GM18520 (cell line): ENCODE measurements around the gene MAPRE2.
"Not testable (repeated sequence)": the region's sequence is repeated elsewhere in the genome, so short reads cannot be mapped to it uniquely, and the experiment has no call there.

Experiments used
- ATAC-seq: cut with Tn5 transposase; IDR thresholded peaks from one replicate; pipeline ENCODE4 v1.9.1; 2021; ENCODE audit not compliant: unreplicated experiment

Gene MAPRE2

DNA sequence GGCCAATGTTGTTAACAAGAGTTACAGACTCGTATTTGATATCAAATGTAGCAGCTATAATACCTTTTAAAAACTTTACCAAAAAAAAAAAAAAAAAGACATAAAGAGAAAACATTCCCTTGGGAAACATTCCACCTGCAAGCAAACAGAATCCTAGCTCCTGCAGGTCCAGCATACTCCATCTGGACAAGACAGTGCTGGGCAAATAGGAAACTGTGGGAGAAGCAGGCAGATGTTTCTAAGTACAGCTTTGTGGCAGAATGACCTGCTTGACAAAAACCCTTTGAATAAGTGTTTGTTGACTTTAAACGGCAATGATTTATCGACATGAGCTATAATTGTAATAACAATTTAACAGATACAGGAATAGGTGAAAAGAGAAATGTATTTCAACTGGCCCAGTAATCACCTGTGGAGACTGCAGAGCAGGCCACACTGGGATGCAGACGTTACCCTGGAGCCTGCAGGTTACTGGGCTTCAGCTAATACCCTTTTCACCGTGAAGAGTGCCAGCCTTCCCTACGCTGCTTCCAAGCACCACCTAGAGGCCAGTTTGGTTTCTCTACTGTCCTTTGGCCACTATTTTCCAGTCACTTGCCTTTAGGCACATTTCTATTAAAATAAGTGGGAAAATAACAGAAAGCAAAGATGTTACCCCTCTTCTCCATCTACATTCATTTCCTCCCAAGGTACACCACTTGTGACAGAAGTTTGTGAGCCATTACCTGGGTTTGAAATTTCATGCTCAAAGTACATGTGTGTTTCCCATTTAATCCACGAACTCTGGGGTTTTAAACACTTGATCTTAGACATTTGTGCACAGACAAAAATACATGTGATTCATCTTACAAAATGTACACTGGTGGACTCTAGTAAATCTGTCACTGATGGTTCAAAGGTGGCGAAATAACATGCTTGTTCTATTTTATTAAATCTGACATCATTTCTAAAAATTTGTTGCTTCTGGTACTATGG lies 102.7 kb downstream of the MAPRE2 start:
- no peak for ATAC-seq

DNA sequence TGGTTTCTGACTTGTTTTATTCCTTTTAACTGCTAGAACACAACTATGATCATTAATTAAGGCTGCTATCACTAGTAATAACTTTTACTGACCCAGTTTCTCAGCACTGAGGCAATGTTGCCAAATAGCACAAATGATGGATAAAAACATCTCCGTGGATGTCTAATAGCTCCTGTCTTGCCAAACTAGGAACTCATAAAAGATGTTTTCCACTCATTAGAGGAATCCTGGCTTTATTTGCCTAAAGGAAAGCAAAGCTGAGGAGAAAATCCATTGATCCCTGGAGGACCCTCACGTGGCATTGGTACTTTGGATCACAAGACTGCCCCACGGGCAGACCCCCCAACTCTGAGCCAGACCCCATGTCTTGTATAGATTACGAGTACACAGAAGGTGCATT lies 103.5 kb downstream of the MAPRE2 start:
- ATAC-seq: no peak

DNA sequence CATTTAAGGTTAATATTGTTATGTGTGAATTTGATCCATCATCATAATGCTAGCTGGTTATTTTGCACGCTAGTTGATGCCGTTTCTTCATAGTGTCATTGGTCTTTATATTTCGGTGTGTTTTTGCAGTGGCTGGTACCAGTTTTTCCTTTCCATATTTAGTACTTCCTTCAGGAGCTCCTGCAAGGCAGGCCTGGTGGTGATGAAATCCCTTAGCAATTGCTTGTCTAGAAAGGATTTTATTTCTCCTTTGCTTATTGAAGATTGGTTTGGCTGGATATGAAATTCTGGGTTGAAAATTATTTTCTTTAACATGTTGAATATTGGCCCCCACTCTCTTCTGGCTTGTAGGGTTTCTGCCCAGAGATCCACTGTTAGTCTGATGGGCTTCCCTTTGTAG lies 109.0 kb downstream of the MAPRE2 start:
- ATAC-seq: not testable (repeated sequence)

DNA sequence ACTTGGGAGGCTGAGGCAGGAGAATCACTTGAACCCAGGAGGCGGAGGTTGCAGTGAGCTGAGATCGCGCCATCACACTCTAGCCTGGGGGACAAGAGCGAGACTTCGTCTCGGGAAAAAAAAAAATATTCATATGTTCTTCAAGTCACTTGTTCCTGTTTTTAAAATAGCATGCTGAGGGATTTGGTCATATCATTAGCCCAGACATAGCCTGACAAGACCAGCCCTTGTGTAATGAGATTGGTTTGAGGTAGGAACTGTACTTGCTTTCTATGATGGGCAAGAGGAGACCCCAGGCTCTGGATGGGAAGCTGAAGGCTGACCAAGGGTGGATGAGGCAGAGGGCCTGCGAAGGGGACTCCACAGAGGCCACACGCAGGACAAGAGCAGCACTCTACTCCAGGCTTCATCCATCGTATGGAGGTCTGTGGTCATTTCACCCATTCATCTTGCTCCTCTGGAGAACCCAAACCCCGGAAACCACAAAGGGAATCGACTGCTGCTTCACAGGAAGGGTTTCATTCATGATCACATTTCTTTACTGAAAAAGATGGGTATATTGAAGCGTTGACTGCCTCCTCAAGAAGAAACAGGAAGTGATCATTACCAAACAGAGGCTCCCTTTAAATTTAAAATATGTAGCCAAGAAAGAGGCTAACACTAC lies 112.5 kb downstream of the MAPRE2 start:
- no peak for ATAC-seq

DNA sequence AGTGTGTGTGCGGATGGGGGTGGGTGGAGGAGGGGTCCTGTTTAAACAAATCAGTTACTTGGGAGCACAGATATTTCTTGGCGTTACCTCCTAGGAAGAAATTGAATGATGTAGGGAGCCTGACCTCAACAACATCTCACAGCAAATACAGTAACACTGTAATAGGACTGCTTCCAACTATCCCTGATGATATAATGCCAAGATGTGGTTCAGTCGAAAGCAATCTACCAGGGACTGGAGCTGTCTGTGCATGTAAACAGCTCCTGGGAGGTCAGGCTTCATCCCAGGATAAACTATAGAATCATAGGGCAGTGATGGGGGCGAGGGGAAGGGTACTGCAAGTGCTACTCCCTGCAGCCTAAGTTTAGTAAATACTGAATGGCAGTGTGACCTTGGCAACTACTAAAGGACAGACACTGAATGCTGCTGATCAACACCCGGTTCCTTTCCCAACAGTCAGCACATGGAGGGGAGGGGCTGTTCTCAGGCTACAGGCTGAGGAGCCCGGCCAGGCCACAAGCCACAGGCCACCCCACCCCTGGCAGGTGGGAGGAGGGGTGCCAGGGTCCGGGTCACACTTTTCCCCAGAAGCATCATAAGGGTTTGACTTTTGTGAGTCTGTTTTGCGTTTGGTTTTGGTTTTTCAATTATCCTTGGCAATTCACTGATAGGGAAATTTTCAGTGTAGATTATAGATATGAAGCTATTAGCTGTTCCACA lies 114.3 kb downstream of the MAPRE2 start:
- ATAC-seq: no peak

DNA sequence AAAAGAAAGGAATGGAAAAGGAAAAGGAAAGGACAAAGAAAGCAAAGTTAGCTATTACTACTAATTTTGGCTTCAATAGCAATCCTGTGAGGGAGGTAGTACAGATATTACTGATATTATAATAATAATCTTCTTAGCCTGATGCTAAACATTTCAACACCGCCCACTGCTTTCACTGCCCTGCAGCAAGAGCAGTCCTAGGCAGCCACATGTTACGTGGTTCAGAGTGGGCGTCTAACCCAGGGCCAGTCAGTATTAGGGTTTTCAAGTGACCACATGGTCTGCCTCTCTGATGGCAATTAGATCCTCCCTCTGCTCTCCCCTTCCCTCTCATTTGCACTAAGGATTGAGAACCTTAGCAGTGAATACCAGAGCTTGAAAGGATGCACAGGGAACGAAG lies 116.0 kb downstream of the MAPRE2 start:
- no peak for ATAC-seq

DNA sequence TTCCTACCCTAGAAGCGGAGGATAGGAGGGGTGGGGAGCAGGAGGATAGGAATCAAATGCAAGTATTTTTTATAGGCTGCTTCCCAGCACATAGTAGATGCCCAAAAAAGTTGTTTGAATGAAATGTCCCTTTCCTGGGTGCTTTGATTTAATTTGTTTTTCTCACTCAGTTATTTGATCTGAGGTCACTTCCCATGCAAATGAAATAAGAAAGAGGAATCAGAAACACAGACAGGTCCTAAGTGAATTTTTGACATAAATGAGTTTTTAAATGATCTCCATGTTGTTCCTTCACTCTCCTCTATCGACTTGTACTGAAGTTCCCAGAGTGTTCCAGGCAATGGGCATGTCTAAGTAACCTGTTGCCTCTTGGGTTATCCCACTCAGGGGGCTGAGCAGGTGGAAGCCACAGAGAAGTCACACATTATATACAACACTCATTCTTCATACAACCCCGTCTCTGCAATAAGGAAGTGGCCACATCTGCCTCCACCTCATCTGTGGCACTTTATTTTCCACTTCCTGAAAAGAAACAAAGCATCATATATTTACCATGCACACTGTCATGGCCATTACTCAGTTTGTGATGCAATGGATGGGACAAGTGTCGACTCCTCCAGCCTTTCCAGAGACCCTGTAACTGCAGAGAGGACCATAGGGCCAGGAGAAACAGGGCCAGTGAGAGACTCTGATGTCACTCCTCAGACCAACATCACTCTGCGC lies 117.7 kb downstream of the MAPRE2 start:
- no peak for ATAC-seq

DNA sequence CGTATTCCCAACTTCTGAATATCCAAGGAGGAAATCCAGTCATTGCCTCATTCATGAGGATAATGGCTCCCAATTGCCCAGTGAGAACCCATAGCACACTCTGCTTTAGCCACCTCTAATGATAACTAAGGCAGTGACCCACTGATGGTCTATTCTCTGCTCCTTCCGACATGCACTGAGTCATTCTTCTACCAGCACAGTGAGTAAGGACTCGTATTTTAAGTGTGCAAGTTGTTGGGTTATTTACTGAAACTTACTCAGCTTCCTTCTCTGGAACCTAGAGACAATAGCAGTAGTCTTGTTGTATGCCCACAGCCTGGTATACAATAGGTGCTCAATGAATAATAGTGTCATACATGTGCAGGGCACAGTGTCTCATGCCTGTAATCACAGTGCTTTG lies 118.6 kb downstream of the MAPRE2 start:
- ATAC-seq: peak; percentile 42

DNA sequence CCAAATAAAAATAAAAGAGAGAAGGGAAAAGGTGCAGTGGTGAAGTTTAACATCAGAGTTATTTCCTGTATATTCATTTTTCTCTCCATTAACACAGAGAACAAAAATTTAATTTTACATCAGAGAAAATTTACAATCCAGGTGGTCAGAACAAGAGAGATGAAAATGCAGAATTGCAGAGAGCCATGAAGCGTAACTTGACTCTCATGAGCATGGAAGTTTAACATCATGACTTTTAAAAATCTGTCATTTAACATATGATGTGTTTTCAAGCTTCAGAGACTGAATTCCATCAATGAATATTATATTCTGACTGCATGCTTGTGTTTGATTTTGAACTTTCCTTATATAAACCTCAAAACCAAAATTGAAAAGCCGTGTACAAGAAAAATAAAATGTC lies 120.3 kb downstream of the MAPRE2 start:
- ATAC-seq: no peak

DNA sequence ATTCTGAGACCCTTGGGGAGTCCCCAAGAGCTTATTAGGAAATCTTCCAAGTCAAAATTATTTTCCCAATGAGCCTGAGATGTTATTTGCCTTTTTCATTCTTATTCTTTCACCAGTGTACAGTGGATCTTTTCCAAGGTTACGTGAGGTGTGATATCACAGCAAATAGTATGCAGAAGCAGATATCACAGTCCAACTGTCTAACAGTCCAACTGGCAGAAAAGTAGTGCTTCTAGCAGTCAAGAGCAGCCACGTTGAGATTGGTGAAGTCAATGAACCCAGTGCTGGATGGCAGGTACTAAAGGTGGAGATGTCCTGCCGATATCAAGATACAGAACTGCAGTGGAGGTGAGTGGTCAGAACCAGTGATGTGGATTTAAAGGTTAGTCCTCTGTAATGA lies 120.7 kb downstream of the MAPRE2 start:
- no peak for ATAC-seq

DNA sequence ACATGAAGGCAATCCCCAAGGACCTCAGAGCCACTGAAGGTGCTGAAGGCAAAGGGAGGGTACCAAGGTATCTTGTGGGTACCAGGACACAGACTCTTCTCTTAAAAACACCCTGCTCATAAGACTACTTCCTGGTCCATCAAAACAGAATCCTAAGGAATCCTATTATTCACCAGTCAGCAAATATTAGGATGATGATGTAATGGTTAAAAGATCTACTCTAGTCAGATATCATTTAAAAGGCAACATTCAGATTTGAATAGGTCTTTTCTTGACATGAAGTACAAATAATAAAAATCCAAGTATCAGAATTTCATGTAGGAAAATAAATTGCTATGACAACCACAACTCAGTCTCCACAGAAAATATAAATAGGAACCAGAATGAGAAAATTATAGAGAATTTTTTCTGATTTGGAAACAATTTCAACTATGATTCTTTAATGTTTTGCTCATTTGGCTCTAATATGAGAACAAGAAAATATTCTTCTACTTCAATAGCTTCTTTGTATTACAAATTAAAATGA lies 121.9 kb downstream of the MAPRE2 start:
- ATAC-seq: no peak

DNA sequence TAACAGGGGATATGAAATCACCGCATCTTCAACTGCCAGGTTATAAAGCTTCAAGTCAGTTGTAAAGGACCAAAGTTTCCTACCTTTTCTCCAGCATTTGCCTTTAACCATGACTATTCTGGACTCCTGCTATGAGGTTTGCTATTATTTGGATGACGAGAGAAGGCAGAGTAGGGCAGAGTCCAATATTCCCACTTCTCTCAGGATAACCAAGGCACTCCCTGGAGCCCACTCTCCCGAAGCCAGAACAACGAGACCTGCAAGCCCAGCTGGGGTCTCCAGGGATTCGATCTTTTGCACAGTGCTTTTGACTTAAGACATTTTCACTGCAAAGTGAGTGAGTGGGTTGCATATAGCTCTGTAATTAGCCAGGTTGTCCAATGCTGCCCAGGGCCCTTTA lies 122.5 kb downstream of the MAPRE2 start:
- ATAC-seq: no peak

DNA sequence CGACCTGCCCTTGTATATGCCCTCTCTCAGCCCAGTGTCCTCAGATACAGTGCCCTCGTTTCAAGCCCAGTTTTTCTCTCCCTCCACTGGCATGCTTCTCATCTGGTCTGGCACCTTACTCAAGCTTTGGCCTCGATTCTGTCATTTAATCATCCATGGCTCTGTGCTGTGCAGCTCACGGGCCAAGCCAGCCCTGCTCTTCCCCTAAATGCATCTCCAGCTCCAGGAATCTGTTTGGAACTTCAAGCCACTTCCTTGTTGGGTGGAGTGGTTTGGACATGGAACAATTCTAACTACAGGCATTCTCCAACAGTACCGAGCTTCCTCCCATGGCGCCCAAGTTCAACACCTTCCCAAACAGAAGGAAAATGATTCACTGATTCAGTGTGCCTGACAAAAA lies 122.9 kb downstream of the MAPRE2 start:
- ATAC-seq: no peak

DNA sequence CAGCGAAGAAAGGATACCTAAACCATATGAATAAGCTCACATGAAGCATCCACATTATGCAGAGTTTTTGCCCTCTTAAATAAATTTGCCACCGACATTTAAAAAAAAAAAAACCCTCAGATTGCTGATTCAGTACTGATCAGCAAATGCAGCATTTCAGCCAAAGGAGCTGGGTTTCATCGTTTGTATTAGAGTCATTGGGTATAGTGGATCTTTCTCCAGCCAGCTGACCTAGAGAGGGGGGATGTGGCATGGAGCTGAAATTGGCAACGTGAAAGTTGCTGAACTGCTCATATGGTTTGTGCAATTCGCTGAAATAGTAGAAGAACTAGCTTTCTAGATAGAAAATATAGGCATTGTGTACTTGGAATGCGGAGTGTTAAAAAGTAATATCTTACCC lies 126.1 kb downstream of the MAPRE2 start:
- no peak for ATAC-seq

DNA sequence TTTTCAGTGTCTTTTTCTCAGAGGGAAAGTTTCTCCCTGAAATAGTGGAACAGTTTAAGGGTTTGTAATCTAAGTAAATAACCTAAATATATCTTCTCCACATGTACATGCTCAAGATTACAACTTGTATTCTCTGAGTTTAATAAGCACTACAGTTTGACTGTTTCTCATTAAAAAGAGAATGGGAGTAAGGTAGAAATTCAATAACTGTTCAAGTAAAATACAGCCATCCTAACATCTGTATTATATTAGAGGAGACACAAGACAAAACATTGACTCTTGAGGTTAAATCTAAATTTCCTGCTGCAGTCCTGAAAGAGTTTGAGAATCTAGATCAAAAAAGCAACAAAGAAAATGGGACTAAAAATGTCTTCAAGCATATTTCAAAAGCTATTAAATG lies 126.6 kb downstream of the MAPRE2 start:
- no peak for ATAC-seq

DNA sequence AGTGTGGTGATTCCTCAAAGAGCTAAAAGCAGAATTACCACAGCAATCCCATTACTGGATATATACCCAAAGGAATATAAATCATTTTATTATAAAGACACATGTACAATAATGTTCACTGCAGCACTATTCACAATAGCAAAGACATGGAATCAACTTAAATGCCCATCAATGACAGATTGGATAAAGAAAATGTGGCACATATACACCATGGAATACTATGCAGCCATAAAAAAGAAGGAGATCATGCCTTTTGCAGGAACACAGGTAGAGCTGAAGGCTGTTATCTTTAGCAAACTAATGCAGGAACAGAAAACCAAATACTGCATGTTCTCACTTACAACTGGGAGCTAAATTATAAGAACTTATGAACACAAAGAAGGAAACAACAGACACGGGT lies 129.1 kb downstream of the MAPRE2 start:
- not testable (repeated sequence) for ATAC-seq

DNA sequence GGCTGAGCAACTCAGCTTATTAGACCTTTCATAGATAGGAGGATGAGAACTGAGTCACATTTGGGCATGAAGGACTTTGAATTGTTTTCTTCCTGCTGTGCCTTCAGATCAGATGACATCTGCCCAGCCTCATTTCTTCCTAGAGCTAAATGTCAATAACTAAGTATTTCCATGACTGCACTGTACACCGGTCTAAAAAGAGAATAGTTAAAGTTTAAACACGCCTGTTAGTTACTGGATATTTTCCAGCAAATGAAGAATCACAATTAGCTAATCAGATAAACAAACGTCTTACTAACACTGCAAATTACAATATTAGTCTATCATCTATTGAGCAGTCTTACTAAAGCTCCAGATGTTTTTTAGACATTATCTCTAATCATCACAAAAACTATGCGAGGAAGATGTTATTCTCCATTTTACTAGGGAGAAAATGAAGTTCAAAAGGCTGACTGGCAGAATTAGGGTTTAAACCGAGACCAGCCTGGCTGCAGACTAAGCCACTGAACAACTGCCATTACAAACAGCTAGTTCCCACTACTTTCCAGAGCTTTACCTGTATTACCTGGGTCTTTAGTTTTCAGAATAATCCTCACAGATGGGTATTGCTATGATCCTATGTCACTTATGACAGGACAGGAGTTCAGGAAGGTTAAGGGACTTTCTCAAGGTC lies 130.2 kb downstream of the MAPRE2 start:
- no peak for ATAC-seq

DNA sequence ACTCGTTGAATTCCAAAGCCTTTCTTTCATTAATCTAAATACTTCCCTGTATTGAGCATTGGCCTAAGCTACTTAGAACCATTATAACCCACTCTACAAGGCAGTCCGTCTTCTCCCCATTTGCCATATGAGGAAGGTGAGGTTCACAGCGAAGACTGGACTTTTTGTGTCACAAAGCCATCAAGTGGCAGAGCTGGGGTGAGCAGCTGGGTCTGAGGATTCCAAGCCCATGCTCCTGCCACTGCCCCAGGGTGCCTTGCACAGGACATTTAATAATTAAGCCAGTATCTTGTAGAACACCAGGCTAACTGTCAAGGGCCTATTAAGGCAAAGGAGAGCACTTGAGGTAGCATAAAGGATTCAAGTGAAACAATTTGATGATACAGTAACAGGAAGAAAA lies 130.8 kb downstream of the MAPRE2 start:
- ATAC-seq: no peak

DNA sequence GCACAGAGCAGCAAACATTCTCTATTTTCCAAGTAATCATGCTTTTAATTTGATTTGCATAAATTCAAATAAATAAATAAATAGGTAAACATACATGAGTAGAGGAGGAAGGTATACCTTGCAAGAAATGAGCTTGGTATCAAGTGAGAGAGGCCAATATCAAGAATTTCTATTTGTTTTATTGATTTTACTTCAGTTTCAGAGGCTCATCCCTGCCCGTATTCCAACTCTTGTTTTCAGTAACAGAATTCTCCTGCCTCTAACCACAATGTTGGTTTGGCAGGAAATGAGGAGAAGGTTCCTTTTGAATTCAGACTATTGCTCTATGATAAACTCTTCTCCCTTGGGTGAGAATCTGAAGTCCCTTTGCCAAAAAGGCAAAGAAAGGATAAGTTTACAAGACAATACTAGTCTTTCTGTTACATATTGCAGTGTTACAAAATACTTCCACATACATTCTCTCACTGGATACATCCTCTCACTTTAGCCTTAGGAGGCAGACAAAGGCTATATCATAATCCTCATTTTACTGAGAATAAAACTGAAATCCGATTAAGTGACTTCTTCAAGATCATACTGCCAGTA lies 131.3 kb downstream of the MAPRE2 start:
- ATAC-seq: no peak
